Sigmoid colon (tissue), 7 donors: ENCODE data around the gene TNFAIP1. TPM values are rescaled to one million over a fixed set of nuclear protein-coding genes. Genes with fewer than 3 reads are reported as not detected.

Experiments
- DNase-seq: peaks from one replicate; pipeline ENCODE4 v3.0.0-alpha.2; 2019
- H3K27ac ChIP-seq, 4 donors: fragments of 200-600 bp; sonication (generic); one replicate each; pipeline ENCODE4 v1.5.1; 2016 to 2019; ENCODE audit warnings: mild to moderate bottlenecking in 1 of 4
- H3K27me3 ChIP-seq, 3 donors: fragments of 200-600 bp; sonication (generic); one replicate each; pipeline ENCODE4 v1.5.1; 2019; ENCODE audit warnings: mild to moderate bottlenecking in 1 of 3
- H3K36me3 ChIP-seq, 4 donors: fragments of 200-600 bp; sonication (generic); one replicate each; pipeline ENCODE4 v1.5.1; 2016 to 2019
- H3K4me1 ChIP-seq, 4 donors: fragments of 200-600 bp; sonication (generic); one replicate each; pipeline ENCODE4 v1.5.1; 2017 to 2019
- H3K4me3 ChIP-seq, 4 donors: fragments of 200-600 bp; sonication (generic); one replicate each; pipeline ENCODE4 v1.5.1; 2017 to 2019; ENCODE audit warnings: mild to moderate bottlenecking in 2 of 4, moderate library complexity in 1 of 4
- H3K9me3 ChIP-seq, 4 donors: fragments of 200-600 bp in 3 of 4; sonication (generic) in 3 of 4; one replicate each; pipeline versions ENCODE4 v1.5.1 to v1.6.1; 2013 to 2019
- CTCF ChIP-seq, 4 experiments: fragments of 450-650 bp in 3 of 4; fragments of 200-600 bp in 1 of 4; IDR thresholded peaks; one replicate each; pipeline ENCODE4 v1.5.1; 2016 to 2019; ENCODE audit warnings: antibody characterized with exemption in 4 of 4, mild to moderate bottlenecking in 3 of 4, moderate library complexity in 2 of 4
- EP300 ChIP-seq, 4 donors: sonication (generic); formaldehyde crosslinking; IDR thresholded peaks; one replicate each; pipeline ENCODE4 v1.6.1; 2017; ENCODE audit warnings: antibody characterized with exemption in 4 of 4
- POLR2A ChIP-seq, 2 donors: fragments of 450-650 bp; IDR thresholded peaks; one replicate each; pipeline ENCODE4 v1.6.1; 2016; ENCODE audit warnings: antibody characterized with exemption in 2 of 2, mild to moderate bottlenecking in 2 of 2, moderate library complexity in 2 of 2
- POLR2AphosphoS5 ChIP-seq, 4 donors: sonication (generic); formaldehyde crosslinking; IDR thresholded peaks; one replicate each; pipeline ENCODE4 v1.6.1; 2017; ENCODE audit warnings: antibody characterized with exemption in 4 of 4
- WGBS, 2 donors: extraction: QIAGEN DNeasy Blood & Tissue Kit; methylation state at CpG; one replicate each; pipeline ENCODE4 v1.1.7; 2013; 5-methylcytosine and 5-hydroxymethylcytosine counted together
- intact Hi-C: fragments of 100-400 bp; cut with DNase I; formaldehyde crosslinking; loops from one replicate; pipeline ENCODE4 v1.15.1; 2023
- polyA plus RNA-seq, 3 donors: library from polyadenylated mRNA; stranded (reverse); fragments of 200-250 nt; gene quantifications; one replicate each; pipeline ENCODE4 v1.2.3, GENCODE V29; 2013
- total RNA-seq, 4 donors: library from RNA; depleted of rRNA; stranded (reverse); fragments of >200 nt; gene quantifications; one replicate each; pipeline ENCODE4 v1.1.0, GENCODE V29; 2016
- donor health status: healthy with polysubstance abuse.
- donor health status: Bipolar disorder and iron deficiency.
- donor health status: healthy.

TNFAIP1 gene
- total and polyA plus RNA-seq, 7 donors: 14.6 to 20.8 (median 17.2) TPM

GRCh38 chr17:28372203-28372944, 36.8 kb downstream of the TNFAIP1 start:
- no peaks in the 10 kb centered on the region for H3K9me3 ChIP-seq
- TF ChIP-seq POLR2AphosphoS5 (IDR thresholded peaks at IDR 0.05) (no peak), EP300 (IDR thresholded peaks at IDR 0.05) (no peak), CTCF (IDR thresholded peaks at IDR 0.05) (no peak), POLR2A (IDR thresholded peaks at IDR 0.05) (no peak)
- H3K27ac ChIP-seq: peak overlapping the region; percentile 76 to 82 (median 79)
- WGBS, 2 donors: 10 to 14% methylated on average over 53 of the region's 53 CpGs
- no peaks in the 10 kb centered on the region for H3K36me3 ChIP-seq
- DNase-seq: no peak
- H3K27me3 ChIP-seq: no peaks in the 10 kb centered on the region
- peaks cover 0 to 31% (median 29%) of the 10 kb centered on the region in 4 donors for H3K4me1 ChIP-seq
- H3K4me3 ChIP-seq: peak overlapping the region; percentile 43 to 66 (median 63)
- intact Hi-C loops: no loop called here

- H3K4me1 ChIP-seq: peaks cover 0 to 31% (median 29%) of the 10 kb centered on the region in 4 donors
- H3K27ac ChIP-seq: peak overlapping the region in 1 of 4 donors; percentile 76
- peak overlapping the region in 2 of 4 donors; percentile 64 to 66 for H3K4me3 ChIP-seq
- no peak for DNase-seq
- H3K9me3 ChIP-seq: no peaks in the 10 kb centered on the region
- no peaks in the 10 kb centered on the region for H3K27me3 ChIP-seq
- 88 to 94% methylated on average over 6 of the region's 6 CpGs for WGBS, 2 donors
- intact Hi-C loops: no loop called here
- no peak for TF ChIP-seq POLR2AphosphoS5 (IDR thresholded peaks at IDR 0.05)
- no peak for TF ChIP-seq POLR2A (IDR thresholded peaks at IDR 0.05)
- TF ChIP-seq CTCF (IDR thresholded peaks at IDR 0.05): no peak
- no peak for TF ChIP-seq EP300 (IDR thresholded peaks at IDR 0.05)
- no peaks in the 10 kb centered on the region for H3K36me3 ChIP-seq
Measured at GRCh38 chr17:28372945-28373274, 37.3 kb downstream of the TNFAIP1 start.

- DNase-seq: no peak
- TF ChIP-seq POLR2A (IDR thresholded peaks at IDR 0.05) (no peak), EP300 (IDR thresholded peaks at IDR 0.05) (no peak), CTCF (IDR thresholded peaks at IDR 0.05) (no peak), POLR2AphosphoS5 (IDR thresholded peaks at IDR 0.05) (no peak)
- H3K27me3 ChIP-seq: no peaks in the 10 kb centered on the region
- H3K27ac ChIP-seq: no peak overlapping the region
- peaks cover 0 to 8% (median 0%) of the 10 kb centered on the region in 4 donors for H3K36me3 ChIP-seq
- no peak overlapping the region for H3K4me3 ChIP-seq
- 81 to 84% methylated on average over 10 of the region's 10 CpGs for WGBS, 2 donors
- peaks cover 0 to 8% (median 0%) of the 10 kb centered on the region in 4 donors for H3K4me1 ChIP-seq
- no peaks in the 10 kb centered on the region for H3K9me3 ChIP-seq
- intact Hi-C loops: no loop called here
Measured at GRCh38 chr17:28379814-28380801, 44.5 kb downstream of the TNFAIP1 start.

GRCh38 chr17:28381141-28381825, 45.7 kb downstream of the TNFAIP1 start:
- intact Hi-C loops: no loop called here
- DNase-seq: no peak
- no peak overlapping the region for H3K27ac ChIP-seq
- no peak for TF ChIP-seq EP300 (IDR thresholded peaks at IDR 0.05)
- no peak for TF ChIP-seq POLR2AphosphoS5 (IDR thresholded peaks at IDR 0.05)
- no peak for TF ChIP-seq POLR2A (IDR thresholded peaks at IDR 0.05)
- whole genome bisulfite sequencing, 2 donors: 13 to 23% methylated on average over 72 of the region's 72 CpGs
- H3K36me3 ChIP-seq: peaks cover 0 to 19% (median 0%) of the 10 kb centered on the region in 4 donors
- no peaks in the 10 kb centered on the region for H3K27me3 ChIP-seq
- H3K4me1 ChIP-seq: peaks cover 0 to 8% (median 0%) of the 10 kb centered on the region in 4 donors
- H3K9me3 ChIP-seq: no peaks in the 10 kb centered on the region
- no peak overlapping the region for H3K4me3 ChIP-seq
